Kidney capillary endothelial cell (primary cell): ENCODE data around the gene RASSF5.

ENCODE experiments used
- DNase-seq: peaks from one replicate; pipeline ENCODE4 v3.0.0-alpha.2; 2018; ENCODE audit warnings: low spot score

The RASSF5 gene

GRCh38 chr1:206497774-206498173 is 9.6 kb upstream of the RASSF5 start:
- DNase-seq = no peak

GRCh38 chr1:206498685-206499084 is 8.6 kb upstream of the RASSF5 start:
- DNase-seq = no peak

DNA sequence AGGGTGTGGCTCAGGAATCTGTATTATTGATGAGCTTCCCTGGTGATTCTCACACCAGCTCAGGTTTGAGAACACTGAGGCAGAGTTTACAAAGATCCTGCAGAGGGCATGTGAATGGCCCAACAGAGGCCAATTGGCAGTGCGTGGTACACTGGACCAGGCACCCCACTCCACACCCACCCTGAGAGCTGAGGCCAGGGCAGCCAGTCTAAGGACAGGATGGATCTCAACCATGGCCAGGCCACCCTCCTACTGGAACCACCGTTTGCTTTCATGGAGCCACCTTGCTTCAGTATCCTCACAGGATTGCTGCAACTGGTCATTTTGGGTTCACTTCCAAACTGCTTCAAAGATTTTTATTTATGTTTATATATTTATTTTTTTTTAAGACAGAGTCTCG is 7.3 kb upstream of the RASSF5 start:
- no peak for DNase-seq

- DNase-seq = no peak
Measured at GRCh38 chr1:206501881-206502280, 5.5 kb upstream of the RASSF5 start.

- no peak for DNase-seq
Measured at GRCh38 chr1:206502403-206502802, 4.9 kb upstream of the RASSF5 start.

- DNase-seq = no peak
Measured at GRCh38 chr1:206502812-206503211, 4.5 kb upstream of the RASSF5 start.

DNA sequence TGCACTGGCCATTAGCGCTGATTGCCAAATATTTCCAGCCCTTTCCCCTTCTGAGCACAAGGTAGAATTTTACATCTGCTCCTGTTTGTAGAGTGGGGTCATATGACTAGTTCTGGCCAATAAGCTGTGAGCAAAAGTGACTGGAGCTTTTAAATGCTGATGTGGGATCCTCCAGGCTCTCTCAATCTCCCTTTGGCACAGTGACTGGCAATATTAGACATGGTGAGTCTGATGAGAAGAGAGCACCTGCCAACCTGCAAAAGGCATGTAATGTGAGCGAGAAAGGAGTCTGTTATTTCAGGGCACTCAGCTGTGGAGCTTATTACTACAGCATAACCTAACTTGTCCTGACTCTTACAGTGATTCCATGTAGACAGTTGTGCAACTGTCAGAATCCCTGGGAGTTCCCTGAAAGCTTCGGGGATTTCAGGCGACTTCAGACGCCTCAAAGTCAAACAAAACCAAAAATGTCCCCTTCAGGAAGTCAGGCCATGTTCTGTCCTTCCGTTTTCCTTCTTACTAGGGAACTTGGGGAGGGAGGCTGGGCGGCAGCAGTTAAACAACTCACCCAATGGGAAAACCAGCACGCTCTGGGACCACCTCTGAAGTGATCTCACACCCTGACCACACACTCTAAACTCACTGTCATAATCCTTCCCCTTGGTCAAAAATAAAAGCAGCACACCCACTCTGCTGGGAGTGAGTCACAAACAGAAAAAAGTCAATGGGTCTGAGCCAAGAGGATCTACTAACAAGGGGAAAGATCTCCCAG is 3.6 kb upstream of the RASSF5 start:
- DNase-seq = peak; percentile 79

- no peak for DNase-seq
Measured at GRCh38 chr1:206504363-206504713, 3.0 kb upstream of the RASSF5 start.

DNA sequence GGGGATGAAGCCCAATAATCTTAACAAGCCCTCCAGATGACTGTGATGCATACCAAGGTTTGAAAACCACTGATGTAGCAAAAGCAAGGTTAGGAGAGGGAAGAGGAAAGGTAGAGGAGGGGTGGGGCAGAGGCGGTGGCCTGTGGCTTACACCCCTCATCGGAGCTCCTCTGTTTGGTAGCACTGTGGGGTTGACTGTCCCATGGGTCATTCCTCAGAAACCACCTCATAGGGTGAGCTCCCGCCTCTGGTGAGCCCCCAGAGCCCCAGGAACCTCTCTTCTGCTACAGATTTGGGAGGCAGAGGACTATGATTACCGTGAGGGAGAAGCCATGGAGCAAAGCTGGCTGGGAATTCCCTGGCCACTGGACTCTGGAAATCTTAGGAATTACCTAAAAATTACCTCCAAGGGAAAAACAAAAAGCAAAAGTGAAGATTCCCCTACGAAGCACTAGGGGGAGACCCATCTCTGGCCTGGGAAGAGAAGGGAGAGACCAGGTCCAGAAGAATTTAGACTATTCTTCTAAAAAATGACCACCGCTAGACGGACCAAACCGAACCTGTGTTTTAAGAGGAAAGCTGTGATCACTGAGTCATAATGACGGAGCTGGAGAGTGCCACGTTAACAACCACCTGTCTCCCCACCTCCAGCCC is 1.5 kb upstream of the RASSF5 start:
- no peak for DNase-seq

DNA sequence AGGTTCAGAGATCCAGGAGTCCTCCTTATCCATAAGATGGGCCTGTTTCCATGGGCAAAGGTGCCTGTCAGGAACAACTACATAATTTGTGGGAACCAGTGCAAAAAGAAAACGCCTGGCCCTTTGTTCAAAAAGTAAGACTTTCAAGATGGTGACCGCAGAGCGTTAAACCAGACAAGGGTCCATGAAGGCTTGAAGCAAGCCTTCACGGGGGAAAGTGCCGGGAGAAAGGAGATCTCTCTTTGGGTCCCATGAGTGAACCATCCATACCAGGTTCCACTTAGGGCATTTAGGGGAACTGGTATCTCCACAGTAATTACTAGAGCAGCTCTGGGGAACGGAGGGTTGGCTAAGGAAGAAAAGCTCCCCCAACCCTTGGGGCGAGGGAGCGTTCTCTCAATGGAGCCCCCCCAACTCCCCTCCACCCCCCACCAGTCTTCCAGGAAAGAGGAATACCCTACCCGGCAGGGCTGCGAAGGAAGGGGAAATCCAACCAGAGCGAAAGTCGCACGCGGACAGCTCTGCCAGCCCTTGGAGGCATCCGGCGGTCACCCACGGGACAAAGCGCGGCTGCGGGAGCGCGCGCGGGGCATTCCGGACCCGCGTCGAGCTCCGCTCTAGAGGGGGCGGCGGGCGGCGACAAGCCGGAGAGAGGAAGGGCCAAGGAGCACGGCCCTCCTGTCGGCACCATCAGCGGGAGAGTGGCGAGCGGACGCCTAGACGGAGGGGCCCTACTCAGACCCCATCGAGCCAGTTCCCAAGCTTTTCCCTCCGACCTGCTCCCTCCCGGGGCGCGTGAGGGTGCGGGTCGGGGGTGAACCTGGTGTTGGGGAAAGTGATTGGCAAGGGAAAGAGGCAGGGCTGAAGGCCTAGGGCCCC is 687 bp upstream of the RASSF5 start:
- DNase-seq = no peak

DNA sequence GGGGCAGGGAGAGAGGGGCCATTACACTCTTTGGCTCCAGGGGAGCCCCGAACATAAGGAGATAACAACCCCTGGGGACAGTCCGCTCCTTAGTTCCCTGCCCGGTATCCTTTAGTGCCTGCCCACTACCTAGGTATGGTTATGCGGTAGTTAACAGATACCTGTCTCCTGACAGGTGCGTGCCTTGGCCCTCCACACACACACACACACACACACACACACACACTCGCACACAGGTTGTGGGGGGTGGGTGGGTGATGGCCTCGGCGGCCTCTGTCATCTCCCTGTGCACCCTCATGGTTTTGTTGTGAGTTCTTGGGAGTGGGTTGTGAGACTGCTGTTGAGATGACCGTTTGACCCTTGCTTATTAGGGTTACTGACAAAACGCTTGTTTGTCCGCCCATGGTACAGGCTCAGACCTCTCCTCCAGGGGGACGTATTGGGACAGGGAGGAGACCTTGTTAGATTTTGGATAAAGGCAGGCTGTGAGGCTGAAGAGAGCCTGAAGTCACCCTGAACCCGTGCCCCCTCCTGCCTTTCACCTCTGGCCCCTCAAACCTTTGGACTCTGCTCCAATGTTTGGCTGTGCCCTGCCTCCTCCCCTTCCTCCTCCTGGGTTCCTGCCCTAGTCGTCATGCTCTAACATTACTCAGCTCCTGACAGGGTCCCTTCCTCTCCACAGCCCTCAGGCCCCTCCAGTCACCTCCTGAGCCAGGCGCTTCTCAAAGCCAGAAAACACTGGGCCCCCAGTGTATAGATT is 979 bp downstream of the RASSF5 start:
- no peak for DNase-seq

DNA sequence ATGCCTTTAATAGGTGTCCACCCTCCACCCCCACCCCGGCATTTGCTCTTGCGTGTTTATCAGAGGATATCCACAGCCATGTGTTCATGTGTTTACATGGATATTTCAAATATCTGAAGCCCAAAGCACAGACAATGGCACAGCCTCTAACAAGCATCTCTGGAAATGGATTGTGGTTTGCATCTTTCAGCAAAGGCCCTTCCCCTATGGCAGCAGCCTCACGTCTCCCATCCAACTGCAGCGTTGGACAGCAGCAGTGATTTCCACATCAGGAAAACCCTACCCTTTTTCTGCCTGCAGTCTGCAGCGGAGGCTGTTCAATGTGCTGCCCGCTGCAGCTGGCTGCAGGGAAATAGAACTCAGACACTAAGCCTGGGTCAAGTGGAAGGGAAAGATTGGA is 1.6 kb downstream of the RASSF5 start:
- DNase-seq = no peak

DNA sequence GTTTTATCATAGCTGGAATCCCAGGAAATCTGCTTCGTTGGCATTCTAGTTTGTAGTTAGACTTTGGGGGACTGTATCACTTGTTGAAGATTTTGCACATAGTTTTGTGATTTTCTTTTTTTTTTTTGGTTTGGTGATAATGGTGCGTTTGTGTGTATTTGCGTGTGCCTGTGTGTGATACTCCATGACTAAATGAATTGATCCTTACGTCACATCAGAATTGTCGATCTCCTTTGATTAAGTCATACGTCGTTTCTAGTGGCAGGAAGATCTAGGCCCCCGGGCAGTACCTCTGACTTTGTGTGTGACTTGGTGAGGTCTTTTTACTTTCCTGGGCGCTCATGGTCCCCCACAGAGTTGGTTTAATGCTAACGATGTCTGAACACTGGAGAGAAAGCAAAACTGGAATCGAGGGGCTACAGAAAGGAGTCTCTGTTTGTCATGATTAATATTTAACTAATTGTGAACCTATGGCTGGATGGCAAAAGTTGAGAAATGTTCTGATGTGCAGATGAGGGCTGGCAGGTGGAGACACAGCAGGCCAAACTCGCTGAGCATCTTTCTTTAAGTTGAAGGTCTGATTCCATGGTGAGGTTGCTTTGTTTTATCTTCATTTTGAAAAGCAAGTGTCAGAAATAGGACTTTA is 2.4 kb downstream of the RASSF5 start:
- DNase-seq = no peak

GRCh38 chr1:206510371-206510770 is 3.0 kb downstream of the RASSF5 start:
- no peak for DNase-seq

- DNase-seq = no peak
Measured at GRCh38 chr1:206511362-206512057, 4.2 kb downstream of the RASSF5 start.

DNA sequence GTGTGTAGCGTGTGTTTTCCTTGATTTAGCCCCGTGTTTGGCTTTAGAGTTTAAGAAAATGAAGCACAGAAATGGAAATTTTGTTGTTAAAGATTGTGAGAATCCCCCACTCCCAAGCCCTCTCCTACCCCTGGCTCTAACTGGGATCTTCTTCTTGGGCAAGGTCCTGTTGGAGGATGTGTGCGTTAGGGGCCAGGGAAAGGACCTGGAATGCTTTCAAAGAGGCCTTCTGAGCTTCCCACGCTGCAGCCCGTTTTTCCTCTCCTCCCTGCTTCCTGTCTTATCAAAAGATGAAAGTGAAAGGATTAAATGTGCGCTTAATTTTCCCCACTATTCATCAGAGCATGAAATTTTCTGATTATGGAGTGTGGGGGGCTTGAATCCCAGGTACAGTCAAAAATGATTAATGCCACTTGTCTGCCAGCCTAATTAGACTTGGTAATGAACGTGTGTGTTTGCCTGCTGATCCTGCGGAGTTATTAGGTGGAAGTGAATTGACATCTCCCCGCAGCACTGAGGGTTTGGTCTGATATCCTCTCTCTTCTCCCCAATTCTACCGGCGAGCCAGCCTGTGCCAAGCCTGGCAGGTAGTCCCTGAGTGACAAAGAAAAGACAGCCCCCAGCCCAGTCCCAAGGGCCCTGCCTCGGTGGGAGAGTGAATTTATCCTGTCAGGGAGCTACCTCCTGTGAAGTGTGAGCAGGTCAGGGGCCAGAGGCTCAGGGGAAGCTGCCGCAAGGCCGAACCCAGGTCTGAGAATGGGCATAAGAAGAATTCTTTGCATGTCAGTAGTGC is 4.9 kb downstream of the RASSF5 start:
- no peak for DNase-seq

DNA sequence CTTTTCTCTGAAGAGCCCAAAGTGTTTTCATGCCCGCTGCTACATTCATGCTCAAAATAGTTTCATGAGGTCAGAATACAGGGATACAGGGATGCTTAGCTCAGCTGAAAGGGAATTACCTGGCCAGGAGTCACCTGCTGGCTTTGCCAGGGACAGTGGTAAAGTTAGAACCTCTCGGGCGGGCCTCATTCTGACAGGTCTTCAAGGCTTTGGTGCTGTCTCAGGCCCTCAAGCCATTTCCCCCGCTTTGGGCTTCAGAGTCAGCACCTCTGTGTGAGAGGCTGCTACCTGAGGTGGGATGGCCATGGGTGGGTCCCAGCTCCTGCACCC is 5.5 kb downstream of the RASSF5 start:
- no peak for DNase-seq

DNA sequence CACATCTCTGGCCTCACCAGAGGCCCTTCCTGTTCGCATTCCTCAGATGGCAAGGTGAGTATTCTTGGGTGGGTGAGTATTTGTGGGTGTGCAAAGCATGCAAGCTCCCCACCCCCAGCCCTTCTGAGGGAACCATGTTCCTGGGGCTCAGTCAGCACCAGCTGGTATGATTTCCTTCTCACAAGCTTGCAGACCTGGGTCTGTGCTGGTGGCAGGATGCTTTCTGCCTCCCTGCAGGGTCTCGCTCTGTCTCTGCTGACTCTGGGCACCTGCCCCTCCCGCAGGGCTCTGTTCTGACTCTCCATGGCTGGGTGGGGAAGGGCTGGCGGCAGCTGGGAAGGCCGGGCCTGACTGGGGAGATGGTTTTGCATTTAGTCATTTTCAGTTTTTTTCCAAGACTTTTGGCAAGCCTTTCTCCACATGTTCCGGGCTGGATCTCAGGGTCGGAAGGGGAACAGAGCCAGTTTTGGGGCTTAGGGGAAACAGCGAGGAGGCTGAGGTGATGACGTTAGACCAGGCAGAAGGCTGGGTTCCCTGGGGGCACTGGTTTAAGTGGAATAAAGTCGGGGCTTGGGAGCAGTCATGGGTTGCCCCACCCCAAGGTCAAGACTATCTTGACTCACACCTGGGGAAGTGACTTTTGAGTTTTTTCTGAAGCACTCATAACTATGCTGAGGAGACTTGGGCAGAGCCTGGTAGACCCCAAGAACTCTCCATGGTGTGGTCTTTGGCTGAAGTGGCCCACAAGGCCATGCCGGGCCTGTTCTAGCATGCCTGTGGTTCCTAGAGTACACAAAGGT is 6.2 kb downstream of the RASSF5 start:
- no peak for DNase-seq

GRCh38 chr1:206514813-206515387 is 7.6 kb downstream of the RASSF5 start:
- no peak for DNase-seq

DNA sequence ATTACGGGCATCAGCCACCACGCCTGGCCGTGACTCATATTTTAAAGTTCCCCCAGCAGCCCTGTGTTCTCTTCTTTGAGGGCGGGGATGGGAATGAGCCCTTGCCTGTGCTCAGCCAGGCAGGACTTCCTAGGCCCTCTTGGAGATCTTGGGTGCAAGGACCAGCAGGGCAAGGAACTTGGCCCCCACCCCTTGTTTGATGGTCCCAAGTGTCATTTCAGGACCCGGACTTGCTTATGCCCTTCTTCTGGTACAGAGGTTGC is 9.3 kb downstream of the RASSF5 start:
- DNase-seq = no peak
